Heart left ventricle (tissue), 16 donors: ENCODE data around the gene MS4A6A. TPM values are rescaled to one million over a fixed set of nuclear protein-coding genes. Genes with fewer than 3 reads are reported as not detected.
"Not testable (repeated sequence)": the region's sequence is repeated elsewhere in the genome, so short reads cannot be mapped to it uniquely, and the experiment has no call there.

Experiments used
- ATAC-seq, 4 donors: fragments of 200-7000 bp; cut with Tn5 transposase; one replicate each; pipeline ENCODE4 v1.9.1; 2020 to 2022; ENCODE audit warnings: moderate library complexity in 4 of 4, mild to moderate bottlenecking in 3 of 4, moderate number of reproducible peaks in 1 of 4
- DNase-seq, 5 donors: peaks; one replicate each; pipeline ENCODE4 v3.0.0-alpha.2; 2020
- H3K27ac ChIP-seq, 12 donors: fragments of 200-600 bp; sonication (generic) in 4 of 12; one replicate each; pipeline versions ENCODE4 v1.5.0 to v1.8.0; 2016 to 2022; ENCODE audit warnings: mild to moderate bottlenecking in 2 of 12
- H3K27me3 ChIP-seq, 9 donors: fragments of 200-600 bp; sonication (generic) in 2 of 9; one replicate each; pipeline versions ENCODE4 v1.5.1 to v1.8.0; 2016 to 2022; ENCODE audit warnings: mild to moderate bottlenecking in 3 of 9
- H3K36me3 ChIP-seq, 9 donors: fragments of 200-600 bp; sonication (generic) in 2 of 9; one replicate each; pipeline versions ENCODE4 v1.5.0 to v1.8.0; 2018 to 2022; ENCODE audit warnings: mild to moderate bottlenecking in 2 of 9
- H3K4me1 ChIP-seq, 12 donors: fragments of 200-600 bp; sonication (generic) in 4 of 12; one replicate each; pipeline versions ENCODE4 v1.5.0 to v1.8.0; 2016 to 2022; ENCODE audit warnings: mild to moderate bottlenecking in 3 of 12
- H3K4me3 ChIP-seq, 12 donors: fragments of 200-600 bp; sonication (generic) in 4 of 12; one replicate each; pipeline versions ENCODE4 v1.5.0 to v1.8.0; 2017 to 2022; ENCODE audit warnings: mild to moderate bottlenecking in 9 of 12, moderate library complexity in 4 of 12
- H3K9me3 ChIP-seq, 12 donors: fragments of 200-600 bp; sonication (generic) in 4 of 12; one replicate each; pipeline versions ENCODE4 v1.5.0 to v1.8.0; 2016 to 2022; ENCODE audit warnings: mild to moderate bottlenecking in 1 of 12
- POLR2A ChIP-seq, 2 donors: fragments of 450-650 bp; IDR thresholded peaks; one replicate each; pipeline ENCODE4 v1.6.1; 2017; ENCODE audit warnings: antibody characterized with exemption in 2 of 2, mild to moderate bottlenecking in 2 of 2, moderate library complexity in 2 of 2
- WGBS, 4 donors: extraction: QIAGEN DNeasy Blood & Tissue Kit in 2 of 4; methylation state at CpG; one replicate each; pipeline versions ENCODE4 v1.1.5 to v1.1.7; 2013 to 2018; 5-methylcytosine and 5-hydroxymethylcytosine counted together
- intact Hi-C, 10 donors: fragments of 100-400 bp; cut with DNase I; formaldehyde crosslinking; loops; one replicate each; pipeline versions ENCODE4 v1.11.1 to v1.14.2; 2022
- polyA plus RNA-seq, 2 donors: library from polyadenylated mRNA; stranded (reverse); fragments of 200-250 nt; gene quantifications; one replicate each; pipeline ENCODE4 v1.2.3, GENCODE V29; 2013
- total RNA-seq, 9 donors: library from RNA; depleted of rRNA in 2 of 9; stranded (reverse); fragments of >200 nt in 2 of 9; fragmentation: NEBNext Ultra II Directional in 3 of 9; extraction: Animal tissue kit (Norgen Biotek cat#: 25700) in 3 of 9; gene quantifications; one replicate each; pipeline versions ENCODE4 v1.1.0 to v1.2.4, GENCODE V29; 2016 to 2023
- TF ChIP-seq, protein P1 (sequence below), 12 donors: fragments of 200-600 bp; sonication (generic) in 4 of 12; IDR thresholded peaks; one replicate each; pipeline versions ENCODE4 v1.5.0 to v1.8.0; 2018 to 2022; ENCODE audit warnings: antibody characterized with exemption in 12 of 12, mild to moderate bottlenecking in 5 of 12
- donor health status: ischemic (EF 13 %, LVEDD 7.1; RV severe dilation, severe dysfunction).
- donor health status: healthy with polysubstance abuse.
- donor health status: DM: no; HTN: yes; CAD: no.
- donor health status: DM: no; HTN: no; CAD: no.
- donor health status: ischemic (EF 25% LVEDD 6.9; RV normal size, moderate dysfunction).
- donor health status: ischemic (EF 25% LVEDD 5.7; RV mildly dilated, moderate dysfunction).
- donor health status: healthy.
- donor health status: DM: yes; HTN: yes; CAD: no.
- donor health status: ischemic (EF 35%, LVEDD 5.7; RV mildly dilated, moderate dysfunction).
- donor health status: nonischemic (EF 11% LVEDD 7.7; RV severe dilation, severe dysfunction).
- donor health status: DM: yes; HTN: yes; CAD: no.
- donor health status: PGD.
- donor health status: ischemic (EF 29% LVEDD 5.4; RV normal size, mild dysfunction).
- donor health status: nonischemic (EF 23%, LVEDD 6.1; RV moderate dilation, normal function).

Gene MS4A6A
- total and polyA plus RNA-seq, 11 donors: 11.7 to 279 (median 23.0) TPM

DNA sequence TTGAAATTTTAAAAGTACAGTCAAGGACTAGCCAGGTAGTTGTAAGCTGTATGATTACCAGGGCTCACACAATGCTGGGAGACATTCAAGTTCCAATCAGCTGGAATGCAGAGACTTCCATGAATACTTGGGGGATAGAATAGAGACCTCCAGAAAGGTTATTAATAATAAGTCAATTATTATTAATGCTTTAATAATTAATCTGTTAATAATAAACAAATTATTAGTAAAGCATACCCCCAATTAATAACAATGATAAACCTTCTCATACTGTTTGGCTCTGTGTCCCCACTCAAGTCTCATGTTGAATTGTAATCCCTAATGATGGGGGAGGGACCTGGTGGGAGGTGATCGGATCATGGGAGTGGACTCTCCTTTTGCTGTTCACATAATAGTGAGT is 14.6 kb upstream of the MS4A6A start:
- peak overlapping the region in 1 of 12 donors; percentile 91 for H3K27ac ChIP-seq
- peaks cover 0 to 20% (median 0%) of the 10 kb centered on the region in 12 donors for H3K4me1 ChIP-seq
- DNase-seq (no peak), ATAC-seq (no peak)
- H3K36me3 ChIP-seq: no peaks in the 10 kb centered on the region
- intact Hi-C loops: no loop called here
- peaks cover 0 to 9% (median 0%) of the 10 kb centered on the region in 12 donors for H3K9me3 ChIP-seq
- 88 to 95% (median 93%) methylated on average over 1 of the region's 1 CpG for WGBS, 4 donors
- TF ChIP-seq POLR2A (IDR thresholded peaks at IDR 0.05): no peak
- TF ChIP-seq, protein P1, sequence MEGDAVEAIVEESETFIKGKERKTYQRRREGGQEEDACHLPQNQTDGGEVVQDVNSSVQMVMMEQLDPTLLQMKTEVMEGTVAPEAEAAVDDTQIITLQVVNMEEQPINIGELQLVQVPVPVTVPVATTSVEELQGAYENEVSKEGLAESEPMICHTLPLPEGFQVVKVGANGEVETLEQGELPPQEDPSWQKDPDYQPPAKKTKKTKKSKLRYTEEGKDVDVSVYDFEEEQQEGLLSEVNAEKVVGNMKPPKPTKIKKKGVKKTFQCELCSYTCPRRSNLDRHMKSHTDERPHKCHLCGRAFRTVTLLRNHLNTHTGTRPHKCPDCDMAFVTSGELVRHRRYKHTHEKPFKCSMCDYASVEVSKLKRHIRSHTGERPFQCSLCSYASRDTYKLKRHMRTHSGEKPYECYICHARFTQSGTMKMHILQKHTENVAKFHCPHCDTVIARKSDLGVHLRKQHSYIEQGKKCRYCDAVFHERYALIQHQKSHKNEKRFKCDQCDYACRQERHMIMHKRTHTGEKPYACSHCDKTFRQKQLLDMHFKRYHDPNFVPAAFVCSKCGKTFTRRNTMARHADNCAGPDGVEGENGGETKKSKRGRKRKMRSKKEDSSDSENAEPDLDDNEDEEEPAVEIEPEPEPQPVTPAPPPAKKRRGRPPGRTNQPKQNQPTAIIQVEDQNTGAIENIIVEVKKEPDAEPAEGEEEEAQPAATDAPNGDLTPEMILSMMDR (IDR thresholded peaks at IDR 0.05): no peak
- peaks cover 0 to 5% (median 0%) of the 10 kb centered on the region in 9 donors for H3K27me3 ChIP-seq
- H3K4me3 ChIP-seq: no peak overlapping the region

DNA sequence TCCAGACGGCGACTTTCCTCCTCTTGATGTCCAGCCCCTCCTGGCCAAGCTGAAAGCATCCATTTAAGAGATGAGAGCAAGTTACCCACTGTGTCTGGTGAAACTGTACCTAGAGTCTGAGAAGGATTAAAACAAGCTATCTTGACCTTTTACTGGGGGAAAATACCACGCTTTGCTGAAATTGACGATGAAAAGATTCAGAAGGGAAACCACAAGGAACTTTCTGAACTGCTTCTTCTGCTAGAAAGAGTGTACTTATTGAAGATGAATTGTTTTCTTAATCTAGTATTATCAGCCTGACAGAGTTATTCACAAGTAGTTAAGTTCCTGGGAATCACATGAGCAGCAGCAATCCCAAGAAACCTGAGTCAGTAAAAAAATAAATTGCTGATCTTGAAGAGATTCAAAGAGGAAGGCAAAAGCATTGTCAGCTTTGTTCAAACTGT is 13.1 kb upstream of the MS4A6A start:
- H3K4me3 ChIP-seq: no peak overlapping the region
- WGBS, 4 donors: 75 to 81% (median 77%) methylated on average over 4 of the region's 4 CpGs
- intact Hi-C loops: no loop called here

DNA sequence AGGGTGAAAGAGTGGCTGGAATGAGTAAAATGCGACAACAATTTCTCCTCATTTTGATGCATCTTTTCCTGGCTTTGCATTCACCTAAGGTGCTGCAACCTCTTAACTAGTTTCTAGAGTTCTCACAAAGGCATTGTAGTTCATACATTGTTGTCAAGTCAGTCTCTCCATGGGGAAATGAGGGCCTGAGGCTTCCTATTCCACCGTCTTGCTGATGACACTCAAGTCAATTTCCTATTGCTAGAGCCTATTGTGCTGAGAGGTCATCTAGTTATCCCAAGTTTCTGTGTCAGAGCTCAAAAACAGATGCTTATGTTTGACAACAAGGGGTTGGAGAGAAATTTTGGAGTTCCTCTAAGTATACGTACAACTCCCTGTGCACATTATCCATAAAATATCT is 11.6 kb upstream of the MS4A6A start:
- H3K9me3 ChIP-seq: peaks cover 0 to 10% (median 0%) of the 10 kb centered on the region in 12 donors
- WGBS, 4 donors: 55 to 60% (median 57%) methylated on average over 3 of the region's 3 CpGs
- intact Hi-C loops: loop anchor here in 4 of 10 donors (5.0 kb wide), 2 partner anchors 367 to 372 kb away; no protein-coding TSS in a partner anchor
- peak overlapping the region in 7 of 12 donors; percentile 9 to 91 (median 34) for H3K27ac ChIP-seq
- TF ChIP-seq, protein P1 (IDR thresholded peaks at IDR 0.05): no peak
- TF ChIP-seq POLR2A (IDR thresholded peaks at IDR 0.05): no peak
- H3K36me3 ChIP-seq: no peaks in the 10 kb centered on the region
- peaks cover 0 to 20% (median 0%) of the 10 kb centered on the region in 12 donors for H3K4me1 ChIP-seq
- no peak overlapping the region for H3K4me3 ChIP-seq
- no peak for ATAC-seq
- peaks cover 0 to 5% (median 0%) of the 10 kb centered on the region in 9 donors for H3K27me3 ChIP-seq
- no peak for DNase-seq

More for the DNA sequence above, 13.1 kb upstream of the MS4A6A start:
- H3K9me3 ChIP-seq: peaks cover 0 to 10% (median 0%) of the 10 kb centered on the region in 12 donors
- ATAC-seq: no peak
- TF ChIP-seq, protein P1 (IDR thresholded peaks at IDR 0.05): no peak
- no peak for TF ChIP-seq POLR2A (IDR thresholded peaks at IDR 0.05)
- no peak for DNase-seq
- H3K4me1 ChIP-seq: peaks cover 0 to 20% (median 0%) of the 10 kb centered on the region in 12 donors
- H3K27ac ChIP-seq: peak overlapping the region in 5 of 12 donors; percentile 13 to 91 (median 41)
- peaks cover 0 to 5% (median 0%) of the 10 kb centered on the region in 9 donors for H3K27me3 ChIP-seq
- no peaks in the 10 kb centered on the region for H3K36me3 ChIP-seq

DNA sequence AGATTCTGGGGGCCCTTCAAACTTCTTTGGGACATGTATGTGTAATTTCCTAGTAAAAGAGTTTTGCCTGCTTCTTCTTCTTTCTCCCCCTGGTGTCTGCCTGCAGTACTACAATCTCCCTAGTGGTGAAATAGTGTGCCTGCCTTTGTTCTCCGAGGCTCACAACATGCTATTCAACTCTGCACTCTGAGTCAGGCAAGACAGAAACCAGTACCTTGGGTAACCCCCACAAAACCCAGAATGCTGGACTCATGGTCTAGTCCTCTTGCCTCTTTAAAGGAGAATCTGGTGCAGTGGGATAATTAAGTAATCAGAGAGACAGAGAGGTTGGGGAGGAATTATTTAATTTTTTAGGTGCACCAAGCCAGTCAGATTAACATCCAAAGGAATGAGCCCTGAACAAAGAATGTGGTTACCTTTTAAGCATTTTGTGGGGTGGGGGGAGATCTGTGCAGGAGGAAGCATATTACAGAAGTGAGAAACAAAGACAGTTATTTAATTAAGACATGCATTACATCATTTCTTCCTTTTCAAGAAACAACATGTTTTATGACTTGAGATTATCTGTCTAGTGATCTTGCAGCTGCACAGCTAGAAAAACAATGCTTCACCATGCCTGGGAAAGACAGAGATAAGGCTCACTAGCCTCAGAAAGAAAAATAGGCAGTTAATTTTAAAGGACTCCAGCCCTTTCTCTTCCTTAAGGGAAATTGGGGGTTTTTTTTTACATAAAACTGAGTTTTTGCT is 11.0 kb upstream of the MS4A6A start:
- Histone ChIP-seq H3K36me3 (no peaks in the 10 kb centered on the region), H3K9me3 (peaks cover 0 to 10% (median 0%) of the 10 kb centered on the region in 12 donors), H3K4me3 (no peak overlapping the region), H3K27me3 (peaks cover 0 to 5% (median 0%) of the 10 kb centered on the region in 9 donors), H3K27ac (peak overlapping the region in 5 of 12 donors; percentile 9 to 91 (median 61)), H3K4me1 (peaks cover 0 to 20% (median 0%) of the 10 kb centered on the region in 12 donors)
- WGBS, 4 donors: 7 to 13% (median 9%) methylated on average over 1 of the region's 1 CpG
- TF ChIP-seq, protein P1 (IDR thresholded peaks at IDR 0.05): peak; percentile 73 to 88 (median 81)
- TF ChIP-seq POLR2A (IDR thresholded peaks at IDR 0.05): no peak
- ATAC-seq (peak; percentile 37 to 90 (median 80)), DNase-seq (peak in 3 of 5 donors; percentile 49 to 56 (median 51))
- intact Hi-C loops: loop anchor here in 6 of 10 donors (2.0 to 5.0 kb wide), 3 partner anchors 367 to 372 kb away; no protein-coding TSS in a partner anchor

DNA sequence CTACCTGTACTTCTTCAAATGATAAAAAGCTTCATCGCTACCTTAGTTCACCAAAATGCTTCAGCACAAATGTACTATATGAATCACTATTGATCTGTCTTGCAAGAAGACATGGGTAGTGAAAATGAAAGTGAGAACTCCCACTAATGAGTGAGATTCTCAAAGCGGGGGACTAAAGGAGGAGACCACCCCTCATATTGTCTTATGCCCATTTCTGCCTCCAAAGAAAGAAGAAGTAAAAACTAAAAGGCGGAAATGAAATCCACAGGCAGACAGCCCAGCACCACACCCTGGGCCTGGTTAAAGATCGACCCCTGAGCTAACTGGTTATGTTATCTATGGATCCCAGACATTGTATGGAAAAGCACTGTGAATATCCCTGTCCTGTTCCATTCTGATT is 9.7 kb upstream of the MS4A6A start:
- DNase-seq, H3K36me3 ChIP-seq, H3K27me3 ChIP-seq, H3K4me3 ChIP-seq, H3K9me3 ChIP-seq, ATAC-seq: not testable (repeated sequence)
- WGBS, 4 donors: 86 to 94% (median 92%) methylated on average over 4 of the region's 4 CpGs
- intact Hi-C loops: loop anchor here in 6 of 10 donors (2.0 to 5.0 kb wide), 3 partner anchors 365 to 370 kb away; no protein-coding TSS in a partner anchor
- H3K27ac ChIP-seq: peak overlapping the region in 1 of 12 donors; percentile 61
- H3K4me1 ChIP-seq: peaks cover 0 to 23% (median 0%) of the 10 kb centered on the region in 12 donors

DNA sequence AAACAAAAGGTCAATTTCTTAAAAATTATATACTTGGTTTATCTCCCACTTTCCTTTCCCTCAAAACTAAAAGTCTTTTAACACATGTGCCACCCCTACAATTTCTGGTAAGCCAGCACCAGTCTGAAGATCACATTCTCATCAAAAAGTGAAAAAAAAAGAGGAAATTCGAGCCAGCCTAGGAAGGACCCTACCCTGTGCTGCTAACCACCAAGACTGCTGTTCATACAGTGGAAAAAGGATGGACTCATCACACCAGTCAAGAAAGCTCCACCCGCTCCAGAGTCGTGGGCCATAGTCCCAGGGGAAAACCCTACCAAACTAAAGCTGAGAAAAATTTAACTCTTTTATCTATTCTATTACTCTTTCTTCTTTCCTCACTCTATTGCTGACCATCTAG is 5.6 kb upstream of the MS4A6A start:
- WGBS, 4 donors: 26 to 43% (median 38%) methylated on average over 3 of the region's 3 CpGs
- H3K9me3 ChIP-seq, H3K36me3 ChIP-seq, intact Hi-C loops, H3K4me3 ChIP-seq, H3K27me3 ChIP-seq: not testable (repeated sequence)
- peak in 1 of 5 donors; percentile 36 for DNase-seq
- H3K27ac ChIP-seq: peak overlapping the region in 3 of 12 donors; percentile 18 to 91 (median 34)
- ATAC-seq: peak in 2 of 4 donors; percentile 42 to 45
- peaks cover 0 to 30% (median 0%) of the 10 kb centered on the region in 12 donors for H3K4me1 ChIP-seq
